Skeletal muscle tissue (tissue), 4 donors: ENCODE data around the gene ADAP1. TPM values are rescaled to one million over a fixed set of nuclear protein-coding genes. Genes with fewer than 3 reads are reported as not detected.

ENCODE experiments used
- H3K27ac ChIP-seq: one replicate; pipeline ENCODE4 v1.7.0; 2013; ENCODE audit warnings: mild to moderate bottlenecking, low read depth, low read length, inconsistent platforms
- H3K27me3 ChIP-seq, 3 donors: one replicate each; pipeline ENCODE4 v1.7.0; 2013; ENCODE audit warnings: low read length in 3 of 3; ENCODE audit not compliant: control insufficient read depth in 3 of 3, insufficient read depth in 3 of 3
- H3K36me3 ChIP-seq, 3 donors: one replicate each; pipeline ENCODE4 v1.7.0; 2013; ENCODE audit warnings: low read length in 3 of 3; ENCODE audit not compliant: control insufficient read depth in 3 of 3, insufficient read depth in 3 of 3
- H3K4me1 ChIP-seq, 3 donors: one replicate each; pipeline ENCODE4 v1.7.0; 2013; ENCODE audit warnings: low read length in 3 of 3, mild to moderate bottlenecking in 3 of 3; ENCODE audit not compliant: control insufficient read depth in 3 of 3, insufficient read depth in 3 of 3
- H3K4me3 ChIP-seq, 3 donors: one replicate each; pipeline ENCODE4 v1.7.0; 2013; ENCODE audit warnings: low read length in 3 of 3
- H3K9ac ChIP-seq, 3 donors: one replicate each; pipeline ENCODE4 v1.7.0; 2013; ENCODE audit warnings: low read length in 3 of 3, mild to moderate bottlenecking in 3 of 3, moderate library complexity in 2 of 3, low read depth in 1 of 3
- H3K9me3 ChIP-seq, 3 donors: one replicate each; pipeline ENCODE4 v1.7.0; 2013; ENCODE audit warnings: low read length in 3 of 3; ENCODE audit not compliant: control insufficient read depth in 3 of 3
- total RNA-seq: library from RNA; depleted of rRNA; stranded (reverse); fragments of >200 nt; gene quantifications from one replicate; pipeline ENCODE4 v1.2.3, GENCODE V29; 2014
- donor health status: Osteomylitis.

ADAP1 gene
- total RNA-seq, 1 donor from 2014 or later: 1.0 TPM

- Histone ChIP-seq H3K9ac (peak overlapping the region; percentile 15 to 77 (median 57)), H3K27me3 (no peaks in the 10 kb centered on the region), H3K4me1 (peaks cover 49 to 69% (median 66%) of the 10 kb centered on the region in 3 donors), H3K36me3 (peaks cover 2 to 6% (median 4%) of the 10 kb centered on the region in 3 donors), H3K4me3 (peak overlapping the region; percentile 20 to 23 (median 22)), H3K9me3 (no peaks in the 10 kb centered on the region), H3K27ac (peak overlapping the region; percentile 95)
These were observed 75.4 kb downstream of the ADAP1 start for GRCh38 chr7:879093-879492.

DNA sequence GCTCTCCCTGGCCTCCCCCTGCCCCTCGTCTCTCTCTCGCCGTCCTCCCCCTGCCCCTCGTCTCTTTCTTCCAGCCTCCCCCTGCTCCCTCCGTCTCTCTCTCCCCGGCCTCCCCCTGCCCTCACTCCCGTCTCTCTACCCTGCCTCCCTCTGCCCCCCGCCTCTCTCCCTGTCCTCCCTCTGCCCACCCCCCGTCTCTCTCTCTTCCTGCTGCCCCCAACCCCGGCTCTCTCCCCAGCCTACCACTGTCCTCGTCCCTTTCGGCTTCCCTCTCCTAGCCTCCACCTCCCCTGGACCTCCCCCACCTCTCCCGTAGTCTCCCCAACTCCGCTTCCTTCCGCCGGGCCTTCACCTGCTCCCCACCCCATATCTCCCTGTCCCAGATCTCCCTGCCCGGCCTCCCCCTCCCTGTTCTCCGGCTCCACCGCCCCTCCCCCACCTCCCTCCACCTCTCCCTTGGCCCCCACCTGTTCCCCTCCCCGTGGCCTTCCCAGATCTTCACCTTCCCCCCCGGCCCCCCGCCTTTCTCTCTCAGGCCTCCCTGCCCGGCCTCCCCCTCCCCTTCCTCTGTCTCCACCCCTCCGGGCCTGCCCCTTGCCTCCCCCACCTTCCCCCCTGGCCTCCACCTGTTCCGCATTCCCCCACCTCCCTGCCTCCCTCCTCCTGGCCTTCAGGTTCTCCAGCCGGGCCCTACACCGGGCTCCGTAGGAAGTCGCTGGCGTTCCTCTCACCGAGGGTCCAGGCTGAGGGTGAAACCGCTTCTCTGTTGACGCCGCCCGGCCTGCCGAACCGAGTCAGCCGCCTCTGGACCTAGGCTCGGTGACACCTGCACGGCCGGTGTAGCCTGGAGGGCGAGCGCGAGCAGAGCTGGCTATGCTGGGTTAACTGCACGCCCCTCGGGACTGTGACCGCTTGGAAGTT, 76.9 kb downstream of the ADAP1 start:
- Histone ChIP-seq H3K4me1 (peaks cover 51 to 67% (median 65%) of the 10 kb centered on the region in 3 donors), H3K4me3 (peak overlapping the region; percentile 87 to 90 (median 88)), H3K27ac (peak overlapping the region; percentile 95), H3K9me3 (no peaks in the 10 kb centered on the region), H3K36me3 (peaks cover 9 to 13% (median 10%) of the 10 kb centered on the region in 3 donors), H3K9ac (peak overlapping the region; percentile 90 to 94 (median 90)), H3K27me3 (no peaks in the 10 kb centered on the region)

DNA sequence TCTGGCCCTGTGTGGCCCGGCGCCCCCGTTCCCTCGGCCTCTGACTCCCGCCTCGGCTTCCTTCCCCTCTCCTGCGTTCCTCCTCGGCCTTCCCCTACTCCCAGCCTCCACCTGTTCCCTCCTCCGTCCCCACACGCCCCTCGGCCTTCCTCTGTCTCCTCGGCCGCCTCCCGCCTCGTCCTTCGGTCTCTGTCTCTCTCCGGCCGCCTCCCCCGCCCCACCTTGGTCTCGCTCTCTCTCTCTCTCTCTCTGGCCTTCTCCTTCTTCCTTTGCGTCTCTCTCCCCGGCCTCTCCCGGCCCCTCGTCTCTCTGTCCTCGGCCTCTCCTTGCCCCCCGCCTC, 77.5 kb downstream of the ADAP1 start:
- Histone ChIP-seq H3K27ac (peak overlapping the region; percentile 95), H3K36me3 (peaks cover 15 to 19% (median 16%) of the 10 kb centered on the region in 3 donors), H3K9me3 (no peaks in the 10 kb centered on the region), H3K9ac (peak overlapping the region; percentile 90 to 94 (median 90)), H3K4me3 (peak overlapping the region; percentile 87 to 90 (median 88)), H3K27me3 (no peaks in the 10 kb centered on the region), H3K4me1 (peaks cover 51 to 63% (median 62%) of the 10 kb centered on the region in 3 donors)

DNA sequence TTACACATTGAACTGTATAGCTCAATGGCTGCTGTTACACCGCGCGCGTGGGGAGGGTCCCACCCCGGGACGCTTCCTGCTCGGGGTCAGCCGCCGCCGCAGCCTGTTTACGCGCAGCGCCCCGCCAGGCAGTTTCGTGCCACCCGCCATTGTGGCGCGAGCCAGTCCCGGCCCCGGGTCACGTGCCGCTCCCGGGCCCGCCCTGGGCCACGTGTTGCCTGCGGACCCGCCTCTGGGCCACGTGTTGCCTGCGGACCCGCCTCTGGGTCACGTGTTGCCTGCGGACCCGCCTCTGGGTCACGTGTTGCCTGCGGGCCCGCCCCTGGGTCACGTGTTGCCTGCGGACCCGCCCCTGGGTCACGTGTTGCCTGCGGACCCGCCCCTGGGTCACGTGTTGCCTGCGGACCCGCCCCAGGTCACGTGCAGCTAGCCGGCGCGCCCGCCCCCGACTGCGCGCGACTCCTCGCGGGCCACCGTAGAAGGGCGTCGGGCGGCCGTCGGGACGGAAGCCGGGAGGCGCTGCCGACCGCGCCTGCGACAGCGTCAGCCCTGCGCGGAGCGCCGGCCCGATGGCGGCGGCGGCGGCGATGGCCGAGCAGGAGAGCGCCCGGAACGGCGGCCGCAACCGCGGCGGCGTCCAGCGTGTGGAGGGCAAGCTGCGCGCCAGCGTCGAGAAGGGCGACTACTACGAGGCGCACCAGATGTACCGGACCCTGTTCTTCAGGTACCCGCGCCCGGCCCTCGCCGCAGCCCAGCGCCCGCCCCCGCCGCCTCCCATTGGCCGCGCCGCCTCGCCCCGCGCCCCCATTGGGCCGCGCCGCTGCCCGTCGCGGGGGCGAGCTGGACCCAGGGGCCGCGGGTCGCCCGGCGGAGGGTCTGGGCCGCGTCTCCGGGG, 78.2 kb downstream of the ADAP1 start, which contains the start of gene GET4:
TSS of gene GET4 (plus strand) at position 478 of the 895 bp plus-strand sequence. CDS start at position 570, 92 bp downstream.
- Histone ChIP-seq H3K4me1 (peaks cover 48 to 57% (median 57%) of the 10 kb centered on the region in 3 donors), H3K27ac (peak within 1 kb of the TSS; percentile 95), H3K27me3 (no peaks in the 10 kb centered on the region), H3K9ac (peak within 1 kb of the TSS; percentile 90 to 94 (median 90)), H3K9me3 (no peaks in the 10 kb centered on the region), H3K4me3 (peak within 1 kb of the TSS; percentile 87 to 90 (median 88)), H3K36me3 (peaks cover 18 to 22% (median 19%) of the 10 kb centered on the region in 3 donors)

DNA sequence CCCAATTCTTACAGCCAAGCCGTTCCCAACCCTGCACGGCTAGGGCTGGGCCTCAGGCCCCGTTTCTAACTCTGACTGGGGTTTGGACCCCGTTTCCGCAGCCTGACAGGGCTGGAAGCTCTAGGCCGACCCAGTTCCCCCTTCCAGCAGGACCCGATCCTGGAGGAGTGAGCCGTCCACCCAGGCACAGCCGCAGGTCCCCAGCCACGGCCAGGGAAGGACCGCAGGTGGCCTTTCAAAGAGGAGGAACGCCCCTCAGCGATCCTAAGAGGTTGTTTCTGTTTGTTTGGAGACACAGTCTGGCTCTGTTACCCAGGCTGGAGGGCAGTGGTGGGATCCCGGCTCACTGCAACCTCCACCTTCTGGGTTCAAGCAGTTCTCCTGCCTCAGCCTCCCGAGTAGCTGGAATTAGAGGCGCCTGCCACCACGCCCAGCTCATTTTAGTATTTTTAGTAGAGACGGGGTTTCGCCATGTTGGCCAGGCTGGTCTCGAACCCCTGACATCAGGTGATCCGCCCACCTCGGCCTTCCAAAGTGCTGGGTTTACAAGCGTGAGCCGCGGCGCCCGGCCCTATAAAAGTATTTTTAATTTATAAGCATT, 78.9 kb downstream of the ADAP1 start:
- Histone ChIP-seq H3K9me3 (no peaks in the 10 kb centered on the region), H3K4me1 (peaks cover 44 to 51% (median 50%) of the 10 kb centered on the region in 3 donors), H3K36me3 (peaks cover 20 to 25% (median 24%) of the 10 kb centered on the region in 3 donors), H3K4me3 (peak overlapping the region; percentile 38 to 64 (median 60)), H3K27ac (peak overlapping the region; percentile 80), H3K27me3 (no peaks in the 10 kb centered on the region), H3K9ac (peak overlapping the region; percentile 43 to 79 (median 72))

DNA sequence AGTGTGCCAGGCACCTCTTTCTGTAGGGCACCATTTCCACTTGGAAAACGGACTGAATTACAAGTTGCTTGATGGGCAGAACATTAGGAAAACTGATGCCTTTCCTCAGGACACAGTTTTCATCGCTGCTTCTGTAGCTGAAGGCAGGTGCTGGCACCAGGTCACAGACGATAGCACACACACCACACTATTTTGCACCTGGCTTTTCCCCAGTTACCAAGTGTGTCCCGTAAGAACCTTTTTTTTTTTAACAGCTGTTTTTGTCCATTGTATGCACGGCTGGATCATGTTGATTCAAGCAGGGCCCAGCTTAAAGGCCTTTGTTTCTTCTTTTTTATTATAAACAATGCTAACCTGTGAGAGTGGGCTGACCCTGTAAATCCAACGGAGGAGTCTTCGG, 79.4 kb downstream of the ADAP1 start:
- H3K9me3 ChIP-seq: no peaks in the 10 kb centered on the region
- H3K4me3 ChIP-seq: no peak overlapping the region
- peaks cover 25 to 30% (median 25%) of the 10 kb centered on the region in 3 donors for H3K36me3 ChIP-seq
- H3K9ac ChIP-seq: peak overlapping the region in 2 of 3 donors; percentile 72 to 79
- peaks cover 39 to 46% (median 45%) of the 10 kb centered on the region in 3 donors for H3K4me1 ChIP-seq
- H3K27ac ChIP-seq: peak overlapping the region; percentile 80
- H3K27me3 ChIP-seq: no peaks in the 10 kb centered on the region

DNA sequence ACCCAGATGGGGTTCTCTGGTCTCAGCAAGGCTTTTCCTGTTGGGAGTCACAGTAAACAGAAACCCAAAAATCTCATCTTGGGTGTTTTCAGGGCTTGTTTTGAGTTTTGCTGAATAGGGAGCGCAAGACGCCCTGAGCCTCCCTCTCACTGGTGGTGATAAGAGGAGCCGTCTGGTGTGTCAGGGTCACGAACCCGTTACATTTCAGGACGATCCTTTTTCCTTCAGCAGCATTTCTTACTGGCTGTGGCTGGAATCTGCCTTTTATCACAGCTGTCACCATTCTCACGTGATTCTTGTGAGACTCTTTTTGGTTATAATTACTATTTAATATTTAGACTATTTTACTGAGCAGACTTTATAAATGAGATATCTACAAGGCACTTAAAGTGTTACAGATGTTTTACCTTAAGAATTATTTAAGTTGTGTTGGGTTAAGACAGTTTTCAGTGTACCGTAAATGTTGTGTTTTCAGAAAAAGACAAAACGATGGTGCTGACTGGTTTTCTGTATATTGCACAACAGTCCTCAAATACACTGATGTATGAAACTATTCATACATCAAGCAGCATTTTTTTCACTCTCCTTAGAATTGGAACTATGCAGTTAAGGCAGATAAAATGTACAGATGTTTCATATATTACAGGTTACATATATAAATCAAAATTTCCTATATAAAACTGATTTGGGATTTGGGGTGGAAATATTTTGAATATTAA, 80.3 kb downstream of the ADAP1 start:
- Histone ChIP-seq H3K4me3 (no peak overlapping the region), H3K9me3 (no peaks in the 10 kb centered on the region), H3K4me1 (peaks cover 30 to 39% (median 36%) of the 10 kb centered on the region in 3 donors), H3K27ac (peak overlapping the region; percentile 43), H3K27me3 (no peaks in the 10 kb centered on the region), H3K9ac (peak overlapping the region in 2 of 3 donors; percentile 23 to 42), H3K36me3 (peaks cover 30 to 37% (median 32%) of the 10 kb centered on the region in 3 donors)

- peaks cover 23 to 33% (median 29%) of the 10 kb centered on the region in 3 donors for H3K4me1 ChIP-seq
- H3K27me3 ChIP-seq: no peaks in the 10 kb centered on the region
- no peaks in the 10 kb centered on the region for H3K9me3 ChIP-seq
- peaks cover 33 to 38% (median 35%) of the 10 kb centered on the region in 3 donors for H3K36me3 ChIP-seq
- peak overlapping the region; percentile 43 for H3K27ac ChIP-seq
- peak overlapping the region; percentile 23 to 55 (median 42) for H3K9ac ChIP-seq
- no peak overlapping the region for H3K4me3 ChIP-seq
These were observed 81.0 kb downstream of the ADAP1 start for GRCh38 chr7:873367-874002.
